Colonic mucosa (tissue), 4 donors: ENCODE data around the gene MID2. TPM values are rescaled to one million over a fixed set of nuclear protein-coding genes. Genes with fewer than 3 reads are reported as not detected.

ENCODE experiments used
- DNase-seq: peaks from one replicate; pipeline ENCODE4 v3.0.0-alpha.2; 2020
- H3K27ac ChIP-seq: fragments of 200-600 bp; one replicate; pipeline ENCODE4 v1.8.0; 2021
- H3K27me3 ChIP-seq: fragments of 200-600 bp; one replicate; pipeline ENCODE4 v1.8.0; 2021
- H3K36me3 ChIP-seq: fragments of 200-600 bp; one replicate; pipeline ENCODE4 v1.8.0; 2021
- H3K4me1 ChIP-seq: fragments of 200-600 bp; one replicate; pipeline ENCODE4 v1.8.0; 2021; ENCODE audit warnings: mild to moderate bottlenecking
- H3K4me3 ChIP-seq: fragments of 200-600 bp; one replicate; pipeline ENCODE4 v1.8.0; 2021
- H3K9ac ChIP-seq, 2 donors: one replicate each; pipeline ENCODE4 v1.7.0; 2013; ENCODE audit warnings: control low read depth in 2 of 2, low read depth in 2 of 2, low read length in 2 of 2
- H3K9me3 ChIP-seq: fragments of 200-600 bp; one replicate; pipeline ENCODE4 v1.8.0; 2021
- intact Hi-C: fragments of 100-400 bp; cut with DNase I; formaldehyde crosslinking; loops from one replicate; pipeline ENCODE4 v1.14.1; 2022
- total RNA-seq, 2 donors: library from RNA; stranded (reverse); fragmentation: NEBNext Ultra II Directional in 1 of 2; extraction: Animal tissue kit (Norgen Biotek cat#: 25700) in 1 of 2; gene quantifications; one replicate each; pipeline ENCODE4 v1.2.1, GENCODE V29; 2021
- TF ChIP-seq, protein P1 (sequence below): fragments of 200-600 bp; IDR thresholded peaks from one replicate; pipeline ENCODE4 v1.8.0; 2022; ENCODE audit warnings: antibody characterized with exemption, mild to moderate bottlenecking
- donor health status: healthy.
- donor health status: DM: no; HTN: no; CAD: no.
- donor health status: DM: no; HTN: no; CAD: no.

MID2 gene
- total RNA-seq, 2 donors from 2014 or later: 5.4 to 6.3 TPM

DNA sequence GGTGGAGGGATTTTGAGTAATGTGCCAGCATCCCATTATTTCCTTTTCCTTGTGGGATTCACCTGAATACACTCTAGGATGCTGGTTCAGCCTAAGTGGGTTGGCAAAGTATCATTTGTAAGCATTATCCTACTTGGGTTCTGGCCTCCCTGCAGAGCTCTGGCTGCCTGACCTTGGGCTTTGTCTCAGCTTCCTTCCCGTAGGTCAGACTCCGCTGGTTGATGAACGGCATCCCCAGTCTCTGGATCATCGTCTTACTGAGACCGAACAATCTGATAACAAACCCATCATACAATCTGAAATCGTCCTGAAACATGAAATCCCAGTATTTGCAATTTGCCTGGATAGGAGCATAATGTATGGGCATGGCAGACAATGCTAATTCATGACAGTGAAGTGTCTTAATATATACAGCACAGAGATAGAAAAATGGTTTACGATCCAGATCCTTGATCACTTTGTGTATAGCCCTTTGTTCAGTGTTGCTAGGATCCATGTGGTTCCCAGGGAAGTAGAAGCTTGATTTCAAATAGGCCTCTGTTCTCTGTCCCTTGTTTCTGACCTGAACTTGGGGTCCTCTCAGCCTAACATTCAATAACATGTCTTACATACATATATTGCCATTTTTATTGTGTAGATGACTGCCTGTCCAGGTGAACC lies 5.5 kb downstream of the MID2 start:
- no peak for DNase-seq
- intact Hi-C loops: no loop called here
- Histone ChIP-seq H3K9ac (no peak overlapping the region), H3K4me1 (no peaks in the 10 kb centered on the region), H3K27ac (no peak overlapping the region), H3K27me3 (no peaks in the 10 kb centered on the region), H3K9me3 (no peaks in the 10 kb centered on the region), H3K4me3 (no peak overlapping the region), H3K36me3 (no peaks in the 10 kb centered on the region)
- TF ChIP-seq, protein P1, sequence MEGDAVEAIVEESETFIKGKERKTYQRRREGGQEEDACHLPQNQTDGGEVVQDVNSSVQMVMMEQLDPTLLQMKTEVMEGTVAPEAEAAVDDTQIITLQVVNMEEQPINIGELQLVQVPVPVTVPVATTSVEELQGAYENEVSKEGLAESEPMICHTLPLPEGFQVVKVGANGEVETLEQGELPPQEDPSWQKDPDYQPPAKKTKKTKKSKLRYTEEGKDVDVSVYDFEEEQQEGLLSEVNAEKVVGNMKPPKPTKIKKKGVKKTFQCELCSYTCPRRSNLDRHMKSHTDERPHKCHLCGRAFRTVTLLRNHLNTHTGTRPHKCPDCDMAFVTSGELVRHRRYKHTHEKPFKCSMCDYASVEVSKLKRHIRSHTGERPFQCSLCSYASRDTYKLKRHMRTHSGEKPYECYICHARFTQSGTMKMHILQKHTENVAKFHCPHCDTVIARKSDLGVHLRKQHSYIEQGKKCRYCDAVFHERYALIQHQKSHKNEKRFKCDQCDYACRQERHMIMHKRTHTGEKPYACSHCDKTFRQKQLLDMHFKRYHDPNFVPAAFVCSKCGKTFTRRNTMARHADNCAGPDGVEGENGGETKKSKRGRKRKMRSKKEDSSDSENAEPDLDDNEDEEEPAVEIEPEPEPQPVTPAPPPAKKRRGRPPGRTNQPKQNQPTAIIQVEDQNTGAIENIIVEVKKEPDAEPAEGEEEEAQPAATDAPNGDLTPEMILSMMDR: no peak

DNA sequence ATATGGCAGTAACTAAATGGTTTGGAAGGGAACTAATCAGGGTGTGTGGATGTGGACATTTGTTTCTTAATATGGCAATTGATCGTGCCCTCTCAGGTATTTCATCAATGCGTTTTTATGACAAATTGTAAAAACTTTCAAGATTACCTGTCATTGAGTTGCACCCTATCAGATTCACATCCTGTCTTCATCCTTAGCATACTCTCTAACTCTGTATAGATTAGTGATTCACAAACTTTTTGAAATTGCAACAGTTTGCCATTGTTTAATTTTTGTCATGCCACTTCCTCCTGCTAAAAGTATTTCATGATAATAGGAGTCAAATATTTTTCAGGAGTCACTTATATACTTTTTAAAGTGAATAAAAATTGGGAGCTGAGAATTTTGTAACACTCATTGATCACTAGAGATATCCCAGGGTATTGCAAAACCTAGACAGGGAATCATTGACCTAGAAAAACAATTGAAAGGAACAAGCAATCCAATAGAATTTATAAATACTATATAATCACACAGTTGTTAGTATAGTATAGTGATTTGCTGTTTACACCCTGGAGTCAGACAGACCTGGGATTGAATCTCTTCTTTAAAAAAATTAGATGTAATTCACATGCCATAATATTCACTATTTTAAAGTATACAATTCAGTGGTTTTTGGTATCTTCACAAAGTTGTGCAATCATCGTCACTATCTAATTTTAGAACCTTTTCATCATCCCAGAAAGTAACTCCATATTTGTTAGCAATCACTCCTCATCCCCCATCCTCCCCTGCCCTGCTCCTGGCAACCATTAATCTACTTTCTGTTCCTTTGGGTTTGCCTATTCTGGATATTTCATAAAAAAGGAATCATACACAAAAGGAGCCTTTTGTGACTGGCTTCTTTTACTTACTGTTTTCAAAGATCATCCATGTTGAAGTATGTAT lies 8.9 kb downstream of the MID2 start:
- TF ChIP-seq, protein P1: no peak
- H3K9ac ChIP-seq: no peak overlapping the region
- H3K27ac ChIP-seq: no peak overlapping the region
- no peak overlapping the region for H3K4me3 ChIP-seq
- no peaks in the 10 kb centered on the region for H3K9me3 ChIP-seq
- intact Hi-C loops: no loop called here
- no peaks in the 10 kb centered on the region for H3K4me1 ChIP-seq
- DNase-seq: no peak
- no peaks in the 10 kb centered on the region for H3K36me3 ChIP-seq
- H3K27me3 ChIP-seq: no peaks in the 10 kb centered on the region

DNA sequence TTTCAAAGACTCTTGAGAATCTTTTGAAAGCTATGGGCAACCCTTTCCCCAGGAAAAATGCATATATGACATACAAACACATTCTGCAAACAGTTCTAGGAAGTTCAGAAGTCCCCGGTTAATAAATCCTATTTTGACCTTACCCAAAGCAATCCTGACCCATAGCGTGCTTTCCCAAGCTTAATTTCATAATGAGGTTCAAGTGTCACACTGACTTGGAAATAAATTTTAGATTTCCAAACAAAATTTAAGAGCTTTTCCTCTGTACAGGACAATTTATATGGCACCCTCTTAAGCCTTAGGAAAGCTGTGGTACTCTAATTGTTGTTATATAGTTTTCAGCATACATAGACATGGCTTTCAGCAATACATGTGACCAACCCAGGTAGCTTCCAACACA lies 11.3 kb downstream of the MID2 start:
- Histone ChIP-seq H3K36me3 (no peaks in the 10 kb centered on the region), H3K9ac (no peak overlapping the region), H3K27me3 (no peaks in the 10 kb centered on the region), H3K9me3 (no peaks in the 10 kb centered on the region), H3K27ac (no peak overlapping the region), H3K4me1 (no peaks in the 10 kb centered on the region), H3K4me3 (no peak overlapping the region)
- intact Hi-C loops: no loop called here
- DNase-seq: no peak
- TF ChIP-seq, protein P1: no peak

DNA sequence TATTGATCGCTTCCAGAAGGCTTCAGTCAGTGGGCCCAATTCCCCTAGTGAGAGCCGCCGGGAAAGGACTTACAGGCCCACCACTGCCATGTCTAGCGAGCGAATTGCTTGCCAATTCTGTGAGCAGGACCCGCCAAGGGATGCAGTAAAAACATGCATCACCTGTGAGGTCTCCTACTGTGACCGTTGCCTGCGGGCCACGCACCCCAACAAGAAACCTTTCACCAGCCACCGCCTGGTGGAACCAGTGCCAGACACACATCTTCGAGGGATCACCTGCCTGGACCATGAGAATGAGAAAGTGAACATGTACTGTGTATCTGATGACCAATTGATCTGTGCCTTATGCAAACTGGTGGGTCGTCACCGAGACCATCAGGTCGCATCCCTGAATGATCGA lies 15.3 kb downstream of the MID2 start:
- Histone ChIP-seq H3K9me3 (no peaks in the 10 kb centered on the region), H3K27me3 (no peaks in the 10 kb centered on the region), H3K9ac (no peak overlapping the region), H3K4me3 (no peak overlapping the region), H3K27ac (no peak overlapping the region), H3K4me1 (no peaks in the 10 kb centered on the region), H3K36me3 (no peaks in the 10 kb centered on the region)
- TF ChIP-seq, protein P1: no peak
- no peak for DNase-seq
- intact Hi-C loops: no loop called here

DNA sequence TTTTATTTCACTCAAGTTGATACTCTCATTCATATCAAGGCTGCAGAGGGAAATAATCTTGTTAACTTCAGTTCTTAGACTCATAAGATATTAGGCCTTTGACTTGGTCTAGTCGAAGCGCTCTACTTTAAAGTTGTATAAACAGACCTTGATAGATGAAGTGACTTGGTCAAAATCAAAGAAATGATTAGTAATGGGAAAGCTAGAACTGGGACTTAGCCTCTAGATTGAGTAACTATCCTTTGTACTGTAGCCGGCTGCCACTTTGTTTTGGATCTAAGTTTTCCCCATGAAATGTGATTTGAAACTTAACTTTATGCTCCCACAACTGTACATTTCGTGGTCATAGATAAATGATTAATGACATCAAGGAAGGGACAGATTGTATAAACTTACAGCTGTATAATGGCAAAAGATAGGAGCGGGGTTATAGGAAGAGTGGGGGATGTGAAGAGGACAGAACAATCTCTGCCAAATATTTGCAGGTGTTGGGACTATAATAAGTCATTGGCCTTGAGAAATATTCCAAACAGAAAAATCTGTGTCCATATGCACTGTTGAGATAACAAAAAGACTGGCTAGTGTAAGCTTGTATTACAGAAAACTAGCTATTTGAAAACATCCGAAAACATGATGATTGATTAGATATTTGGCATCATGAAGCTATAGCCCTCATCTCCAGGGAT lies 17.2 kb downstream of the MID2 start:
- intact Hi-C loops: no loop called here
- H3K9me3 ChIP-seq: no peaks in the 10 kb centered on the region
- no peaks in the 10 kb centered on the region for H3K27me3 ChIP-seq
- no peak overlapping the region for H3K27ac ChIP-seq
- no peaks in the 10 kb centered on the region for H3K4me1 ChIP-seq
- no peaks in the 10 kb centered on the region for H3K36me3 ChIP-seq
- no peak overlapping the region for H3K4me3 ChIP-seq
- DNase-seq: no peak
- H3K9ac ChIP-seq: no peak overlapping the region
- TF ChIP-seq, protein P1: no peak
